ENCODE measurements around the gene CHRNA1. TPM values are rescaled to one million over a fixed set of nuclear protein-coding genes. Genes with fewer than 3 reads are reported as not detected.

Gene CHRNA1
- total RNA-seq, 1 experiment from 2014 or later: not detected

DNA sequence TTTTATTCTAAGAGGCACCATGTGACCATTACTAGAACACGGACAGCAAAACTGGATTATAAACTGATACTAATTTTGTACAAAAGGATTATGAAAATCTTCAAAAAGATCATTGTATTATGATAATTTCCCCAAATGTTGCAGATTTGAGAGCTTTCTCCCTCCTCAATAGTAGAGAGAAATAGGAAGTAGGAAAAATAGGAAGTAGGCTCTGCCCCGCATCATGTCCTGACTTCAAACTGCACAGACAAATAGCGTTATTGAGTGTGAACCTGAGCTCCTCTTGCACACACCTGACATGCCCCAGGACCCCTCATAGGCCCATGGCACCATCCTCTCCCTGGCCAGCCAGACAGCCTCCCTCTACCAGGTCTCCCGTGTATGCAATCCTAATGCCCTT lies 25.4 kb downstream of the CHRNA1 start:
- Mint-ChIP-seq H3K9me3 (ENCODE audit: low read depth, unreplicated experiment) (no peaks in the 10 kb centered on the region), H3K4me1 (ENCODE audit: low read depth, unreplicated experiment) (no peaks in the 10 kb centered on the region), H3K27me3 (ENCODE audit: unreplicated experiment) (peaks cover 54% of the 10 kb centered on the region), H3K36me3 (ENCODE audit: insufficient read depth, unreplicated experiment) (no peaks in the 10 kb centered on the region), H3K27ac (ENCODE audit: unreplicated experiment) (no peak overlapping the region), H3K4me3 (ENCODE audit: low read depth, unreplicated experiment) (no peak overlapping the region)
- intact Hi-C loops (cut with micrococcal nuclease; ENCODE audit: unreplicated experiment): no loop called here
- CTCF ChIA-PET: no interaction called here
- TF ChIP-seq, protein P1, sequence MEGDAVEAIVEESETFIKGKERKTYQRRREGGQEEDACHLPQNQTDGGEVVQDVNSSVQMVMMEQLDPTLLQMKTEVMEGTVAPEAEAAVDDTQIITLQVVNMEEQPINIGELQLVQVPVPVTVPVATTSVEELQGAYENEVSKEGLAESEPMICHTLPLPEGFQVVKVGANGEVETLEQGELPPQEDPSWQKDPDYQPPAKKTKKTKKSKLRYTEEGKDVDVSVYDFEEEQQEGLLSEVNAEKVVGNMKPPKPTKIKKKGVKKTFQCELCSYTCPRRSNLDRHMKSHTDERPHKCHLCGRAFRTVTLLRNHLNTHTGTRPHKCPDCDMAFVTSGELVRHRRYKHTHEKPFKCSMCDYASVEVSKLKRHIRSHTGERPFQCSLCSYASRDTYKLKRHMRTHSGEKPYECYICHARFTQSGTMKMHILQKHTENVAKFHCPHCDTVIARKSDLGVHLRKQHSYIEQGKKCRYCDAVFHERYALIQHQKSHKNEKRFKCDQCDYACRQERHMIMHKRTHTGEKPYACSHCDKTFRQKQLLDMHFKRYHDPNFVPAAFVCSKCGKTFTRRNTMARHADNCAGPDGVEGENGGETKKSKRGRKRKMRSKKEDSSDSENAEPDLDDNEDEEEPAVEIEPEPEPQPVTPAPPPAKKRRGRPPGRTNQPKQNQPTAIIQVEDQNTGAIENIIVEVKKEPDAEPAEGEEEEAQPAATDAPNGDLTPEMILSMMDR (IDR thresholded peaks at IDR 0.05; ENCODE audit: unreplicated experiment): no peak
- no TSS peak for BruUV-seq (replicated peaks)
- no peak for DNase-seq

DNA sequence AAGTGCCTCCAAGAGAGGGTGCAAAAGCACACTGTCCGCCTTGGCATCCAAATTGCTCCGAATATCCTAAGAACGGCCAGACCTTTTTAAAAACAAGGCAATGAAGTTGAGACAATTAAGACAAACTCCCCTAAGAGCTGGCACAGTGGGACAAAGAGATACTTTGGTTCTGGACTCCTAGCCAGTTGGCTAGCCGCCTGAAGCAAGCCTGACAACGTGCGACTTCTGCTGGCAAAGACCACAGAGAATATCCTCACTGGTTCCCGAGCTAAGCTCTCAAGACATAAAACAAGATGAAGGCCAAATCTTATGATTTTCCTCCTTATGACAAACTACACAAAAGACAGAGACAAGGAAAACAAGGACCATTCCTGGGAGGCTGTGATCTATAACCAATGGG lies 32.7 kb downstream of the CHRNA1 start:
- no peaks in the 10 kb centered on the region for H3K36me3 Mint-ChIP-seq (ENCODE audit: insufficient read depth, unreplicated experiment)
- intact Hi-C loops (cut with micrococcal nuclease; ENCODE audit: unreplicated experiment): no loop called here
- H3K9me3 Mint-ChIP-seq (ENCODE audit: low read depth, unreplicated experiment): no peaks in the 10 kb centered on the region
- peaks cover 57% of the 10 kb centered on the region for H3K27me3 Mint-ChIP-seq (ENCODE audit: unreplicated experiment)
- BruUV-seq (replicated peaks): no TSS peak
- H3K27ac Mint-ChIP-seq (ENCODE audit: unreplicated experiment): no peak overlapping the region
- H3K4me3 Mint-ChIP-seq (ENCODE audit: low read depth, unreplicated experiment): no peak overlapping the region
- CTCF ChIA-PET: interaction anchor here (1.1 kb wide), 1 partner anchor 17 kb away, joined by 3 read pairs; no protein-coding TSS in a partner anchor
- TF ChIP-seq, protein P1 (IDR thresholded peaks at IDR 0.05; ENCODE audit: unreplicated experiment): no peak
- DNase-seq: no peak
- H3K4me1 Mint-ChIP-seq (ENCODE audit: low read depth, unreplicated experiment): no peaks in the 10 kb centered on the region

DNA sequence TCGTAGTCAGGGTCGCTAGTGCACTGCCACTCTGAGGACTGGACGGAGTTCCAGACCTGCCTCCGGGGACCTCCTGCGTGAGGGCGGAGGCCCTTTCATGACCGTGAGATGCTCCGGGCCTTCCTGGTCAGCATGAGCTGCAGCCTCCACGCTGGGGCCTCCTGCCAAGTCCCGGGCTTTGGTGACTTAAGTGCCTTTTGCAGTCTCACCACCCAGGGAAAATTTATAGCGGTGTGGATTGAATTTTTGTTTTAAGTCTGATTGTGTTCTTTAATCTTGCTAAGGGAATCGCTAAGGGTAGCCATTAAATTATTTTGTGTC lies 33.6 kb downstream of the CHRNA1 start:
- Mint-ChIP-seq H3K9me3 (ENCODE audit: low read depth, unreplicated experiment) (no peaks in the 10 kb centered on the region), H3K4me1 (ENCODE audit: low read depth, unreplicated experiment) (no peaks in the 10 kb centered on the region), H3K27ac (ENCODE audit: unreplicated experiment) (no peak overlapping the region), H3K4me3 (ENCODE audit: low read depth, unreplicated experiment) (no peak overlapping the region), H3K36me3 (ENCODE audit: insufficient read depth, unreplicated experiment) (no peaks in the 10 kb centered on the region), H3K27me3 (ENCODE audit: unreplicated experiment) (peaks cover 55% of the 10 kb centered on the region)
- intact Hi-C loops (cut with micrococcal nuclease; ENCODE audit: unreplicated experiment): no loop called here
- TF ChIP-seq, protein P1 (IDR thresholded peaks at IDR 0.05; ENCODE audit: unreplicated experiment): no peak
- CTCF ChIA-PET: interaction anchor here (0.5 kb wide), 1 partner anchor 34 kb away, joined by 5 read pairs; no protein-coding TSS in a partner anchor
- BruUV-seq (replicated peaks): no TSS peak
- no peak for DNase-seq

DNA sequence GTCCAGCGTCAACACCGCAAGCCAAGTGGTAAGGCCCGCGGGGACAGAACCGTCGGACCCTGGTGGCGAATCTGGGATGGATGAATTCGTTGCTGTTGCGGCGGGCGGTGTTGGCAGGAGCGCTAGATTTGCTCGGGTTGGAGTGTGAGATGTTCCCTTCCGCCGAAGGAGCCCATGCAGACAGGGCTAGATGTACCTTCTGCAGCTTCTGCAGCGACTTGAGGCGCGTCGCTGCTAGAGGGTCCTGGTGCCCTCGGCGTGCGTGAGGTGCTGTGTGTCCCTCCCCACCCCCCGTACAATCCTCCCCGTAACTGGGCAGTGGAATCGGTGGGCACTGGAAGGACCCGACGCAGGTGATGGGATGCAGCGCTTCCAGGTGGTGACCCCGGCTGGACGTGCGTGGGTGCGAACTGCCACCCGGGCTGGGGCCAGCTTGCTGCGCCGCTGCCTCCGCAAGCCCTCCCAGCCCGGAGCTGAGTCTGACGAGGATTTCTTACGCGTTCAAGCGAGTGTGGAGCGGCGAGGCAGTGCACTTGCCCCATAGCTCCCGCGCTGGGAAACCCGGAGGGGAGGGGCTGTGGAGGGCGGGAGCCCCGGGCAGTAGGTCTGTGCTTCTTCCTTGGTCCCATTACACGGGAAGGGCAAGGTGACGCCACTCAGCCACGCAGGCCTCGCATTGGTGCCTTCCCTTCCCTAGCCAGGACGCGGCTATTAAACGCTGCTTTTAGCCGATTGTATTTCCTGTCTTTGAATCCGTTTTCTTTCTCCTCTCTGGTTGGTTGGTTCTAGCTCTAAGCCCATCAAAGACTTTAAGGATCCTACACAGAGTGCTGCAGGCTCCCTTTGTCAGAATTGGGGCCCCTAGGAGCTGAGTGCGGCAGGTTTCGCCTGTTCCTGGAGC lies 34.2 kb downstream of the CHRNA1 start:
- H3K36me3 Mint-ChIP-seq (ENCODE audit: insufficient read depth, unreplicated experiment): no peaks in the 10 kb centered on the region
- intact Hi-C loops (cut with micrococcal nuclease; ENCODE audit: unreplicated experiment): no loop called here
- H3K4me3 Mint-ChIP-seq (ENCODE audit: low read depth, unreplicated experiment): no peak overlapping the region
- CTCF ChIA-PET: interaction anchor here (0.5 kb wide), 1 partner anchor 35 kb away, joined by 5 read pairs; no protein-coding TSS in a partner anchor
- H3K9me3 Mint-ChIP-seq (ENCODE audit: low read depth, unreplicated experiment): no peaks in the 10 kb centered on the region
- H3K4me1 Mint-ChIP-seq (ENCODE audit: low read depth, unreplicated experiment): no peaks in the 10 kb centered on the region
- peaks cover 54% of the 10 kb centered on the region for H3K27me3 Mint-ChIP-seq (ENCODE audit: unreplicated experiment)
- DNase-seq: no peak
- no TSS peak for BruUV-seq (replicated peaks)
- no peak overlapping the region for H3K27ac Mint-ChIP-seq (ENCODE audit: unreplicated experiment)
- TF ChIP-seq, protein P1 (IDR thresholded peaks at IDR 0.05; ENCODE audit: unreplicated experiment): no peak
